AG09319 (cell line): ENCODE measurements around the gene ITPKB.

Source experiments
- DNase-seq: peaks from one replicate; pipeline ENCODE4 v3.0.0-alpha.2; 2010; ENCODE audit warnings: low read depth; ENCODE audit errors: extremely low read depth
- CTCF ChIP-seq: IDR thresholded peaks from 2 replicates; pipeline ENCODE4 v1.5.1; 2011; ENCODE audit warnings: low read depth, mild to moderate bottlenecking, inconsistent platforms, low read length, moderate library complexity

Gene ITPKB

GRCh38 chr1:226627050-226627755 lies 111.9 kb downstream of the ITPKB start:
- no peak for DNase-seq
- no peak for TF ChIP-seq CTCF

- DNase-seq, result no peak
- TF ChIP-seq CTCF, result peak; percentile 94
Measured at GRCh38 chr1:226626577-226626956, 112.5 kb downstream of the ITPKB start.

- DNase-seq, result no peak
- no peak for TF ChIP-seq CTCF
Measured at GRCh38 chr1:226625832-226626576, 113.1 kb downstream of the ITPKB start.

GRCh38 chr1:226625326-226625725 lies 113.8 kb downstream of the ITPKB start:
- DNase-seq, result no peak
- TF ChIP-seq CTCF, result no peak

GRCh38 chr1:226624526-226624925 lies 114.6 kb downstream of the ITPKB start:
- no peak for DNase-seq
- TF ChIP-seq CTCF, result no peak

- TF ChIP-seq CTCF, result no peak
- DNase-seq, result no peak
Measured at GRCh38 chr1:226622012-226622411, 117.1 kb downstream of the ITPKB start.

GRCh38 chr1:226619031-226619430 lies 120.1 kb downstream of the ITPKB start:
- no peak for TF ChIP-seq CTCF
- no peak for DNase-seq
